H1 (cell line): ENCODE results near the gene PNRC2. TPM values are rescaled to one million over a fixed set of nuclear protein-coding genes. Genes with fewer than 3 reads are reported as not detected.

Source experiments
- CTCF ChIA-PET: fragments of 300-600 bp; sonication (Branson Sonifier 250); formaldehyde crosslinking; loops from one replicate; lab custom pipeline; 2021; ENCODE audit not compliant: partially characterized antibody; lab: Charles Lee
- POLR2A ChIA-PET: fragments of 300-600 bp; sonication (Branson Sonifier 250); formaldehyde crosslinking; loops from one replicate; lab custom pipeline; 2021; ENCODE audit warnings: inconsistent platforms; ENCODE audit not compliant: partially characterized antibody; lab: Charles Lee
- DNase-seq, 2 experiments: peaks; one replicate each; pipeline versions ENCODE4 v3.0.0 to v3.0.0-alpha.2; 2010 to 2022; ENCODE audit warnings: low spot score in 2 of 2, low read depth in 1 of 2, mixed read lengths in 1 of 2
- FAIRE-seq: peaks from 2 replicates; lab custom pipeline; 2011; peaks lifted over from hg19 to GRCh38; lab: Jason Lieb, UNC
- H2AFZ ChIP-seq: 2 replicates; pipeline ENCODE4 v1.8.1; 2012; ENCODE audit warnings: low read length, inconsistent platforms
- H2AK5ac ChIP-seq: 2 replicates; pipeline ENCODE4 v1.6.1; 2013; ENCODE audit warnings: low read depth, low read length
- H2BK120ac ChIP-seq: replicated peaks from 2 replicates; pipeline ENCODE3; 2013; ENCODE audit warnings: low read depth, low read length, inconsistent platforms
- H2BK12ac ChIP-seq: 2 replicates; pipeline ENCODE4 v1.6.1; 2013; ENCODE audit warnings: low read depth, low read length
- H2BK15ac ChIP-seq: 2 replicates; pipeline ENCODE4 v1.6.1; 2013; ENCODE audit warnings: low read length
- H2BK20ac ChIP-seq: 2 replicates; pipeline ENCODE4 v1.6.1; 2013; ENCODE audit warnings: low read length
- H2BK5ac ChIP-seq: 2 replicates; pipeline ENCODE4 v1.6.1; 2013; ENCODE audit warnings: low read depth, low read length
- H3K14ac ChIP-seq: 2 replicates; pipeline ENCODE4 v1.6.1; 2013; ENCODE audit warnings: inconsistent platforms; ENCODE audit not compliant: insufficient read length
- H3K18ac ChIP-seq: 2 replicates; pipeline ENCODE4 v1.6.1; 2013; ENCODE audit warnings: low read length; ENCODE audit errors: extremely low read depth
- H3K23ac ChIP-seq: 2 replicates; pipeline ENCODE4 v1.6.1; 2013; ENCODE audit warnings: inconsistent platforms; ENCODE audit not compliant: insufficient read length
- H3K23me2 ChIP-seq: 2 replicates; pipeline ENCODE4 v1.6.1; 2013; ENCODE audit warnings: low read depth, low read length
- H3K27ac ChIP-seq: 2 replicates; pipeline ENCODE4 v1.6.1; 2011; ENCODE audit warnings: low read depth, low read length, inconsistent platforms
- H3K27me3 ChIP-seq, 4 experiments: replicated peaks in 1 of 4; 1 replicate in 1 of 4; 2 replicates in 3 of 4; pipeline versions ENCODE4 v1.6.1 to v1.8.1; 2011 to 2013; ENCODE audit warnings: low read length in 3 of 4, mild to moderate bottlenecking in 3 of 4, inconsistent platforms in 2 of 4, mixed read lengths in 2 of 4, moderate library complexity in 1 of 4; ENCODE audit not compliant: control insufficient read depth in 3 of 4, insufficient read depth in 3 of 4; ENCODE audit errors: extremely low read depth in 1 of 4
- H3K36me3 ChIP-seq, 4 experiments: 2 replicates each; pipeline versions ENCODE4 v1.6.1 to v1.8.1; 2011 to 2013; ENCODE audit warnings: mild to moderate bottlenecking in 4 of 4, low read length in 3 of 4, moderate library complexity in 2 of 4, control low read depth in 1 of 4, inconsistent platforms in 1 of 4; ENCODE audit not compliant: insufficient read depth in 4 of 4, control insufficient read depth in 2 of 4
- H3K4ac ChIP-seq: replicated peaks from 2 replicates; pipeline ENCODE3; 2013; ENCODE audit warnings: low read length, low read depth, mixed read lengths, inconsistent platforms; ENCODE audit not compliant: insufficient read length
- H3K4me1 ChIP-seq, 4 experiments: replicated peaks in 1 of 4; 1 replicate in 1 of 4; 2 replicates in 3 of 4; pipeline versions ENCODE4 v1.6.1 to v1.8.1; 2011 to 2013; ENCODE audit warnings: low read length in 3 of 4, inconsistent platforms in 2 of 4, mixed read lengths in 1 of 4; ENCODE audit not compliant: insufficient read depth in 4 of 4, control insufficient read depth in 3 of 4
- H3K4me2 ChIP-seq, 2 experiments: 2 replicates each; pipeline versions ENCODE4 v1.6.1 to v1.8.1; 2011 to 2013; ENCODE audit warnings: low read depth in 2 of 2, low read length in 2 of 2, control low read depth in 1 of 2, inconsistent platforms in 1 of 2, mild to moderate bottlenecking in 1 of 2; ENCODE audit not compliant: insufficient read depth in 1 of 2
- H3K4me3 ChIP-seq, 4 experiments: fragments of 200-600, 300-600 bp in 1 of 4; sonication (generic), shearing (Covaris generic), sonication (Bioruptor Twin) in 1 of 4; 2 replicates each; pipeline versions ENCODE4 v1.5.1 to v1.8.1; 2011 to 2016; ENCODE audit warnings: low read length in 4 of 4, low read depth in 3 of 4, control low read depth in 2 of 4, inconsistent platforms in 2 of 4, mild to moderate bottlenecking in 2 of 4, mixed read lengths in 1 of 4, moderate library complexity in 1 of 4; ENCODE audit not compliant: insufficient read depth in 2 of 4; ENCODE audit errors: extremely low read depth in 1 of 4
- H3K56ac ChIP-seq: replicated peaks from 2 replicates; pipeline ENCODE3; 2013; ENCODE audit warnings: low read depth, mild to moderate bottlenecking, mixed read lengths, low read length, inconsistent platforms; ENCODE audit not compliant: insufficient read length
- H3K79me1 ChIP-seq: 2 replicates; pipeline ENCODE4 v1.6.1; 2013; ENCODE audit warnings: low read depth, low read length, control low read depth
- H3K79me2 ChIP-seq, 2 experiments: 2 replicates each; pipeline versions ENCODE4 v1.6.1 to v1.8.1; 2012 to 2013; ENCODE audit warnings: low read length in 2 of 2, mild to moderate bottlenecking in 2 of 2, inconsistent platforms in 1 of 2; ENCODE audit not compliant: insufficient read depth in 2 of 2, control insufficient read depth in 1 of 2
- H3K9ac ChIP-seq, 4 experiments: replicated peaks in 1 of 4; 1 replicate in 1 of 4; 2 replicates in 3 of 4; pipeline versions ENCODE4 v1.6.1 to v1.8.1; 2011 to 2013; ENCODE audit warnings: low read depth in 3 of 4, low read length in 3 of 4, control low read depth in 2 of 4, mild to moderate bottlenecking in 2 of 4, moderate library complexity in 2 of 4, inconsistent platforms in 1 of 4; ENCODE audit errors: extremely low read depth in 1 of 4
- H3K9me3 ChIP-seq, 2 experiments: 2 replicates each; pipeline versions ENCODE4 v1.6.1 to v1.8.1; 2012 to 2013; ENCODE audit warnings: mild to moderate bottlenecking in 2 of 2, moderate library complexity in 2 of 2, control low read depth in 1 of 2, inconsistent platforms in 1 of 2, low read depth in 1 of 2, low read length in 1 of 2, mixed read lengths in 1 of 2; ENCODE audit not compliant: insufficient read depth in 2 of 2
- H4K20me1 ChIP-seq, 2 experiments: replicated peaks in 1 of 2; 2 replicates each; pipeline versions ENCODE3 to v1.8.1; 2011 to 2013; ENCODE audit warnings: inconsistent platforms in 2 of 2, low read length in 2 of 2, mild to moderate bottlenecking in 1 of 2; ENCODE audit not compliant: insufficient read depth in 2 of 2, control insufficient read depth in 1 of 2
- H4K5ac ChIP-seq: 2 replicates; pipeline ENCODE4 v1.6.1; 2013; ENCODE audit warnings: low read length, low read depth, mixed read lengths, inconsistent platforms; ENCODE audit not compliant: insufficient read length
- H4K8ac ChIP-seq: 2 replicates; pipeline ENCODE4 v1.8.0; 2013; ENCODE audit warnings: mild to moderate bottlenecking, moderate library complexity, low read length, inconsistent platforms; ENCODE audit not compliant: insufficient read depth; ENCODE audit errors: extremely low read depth
- H4K91ac ChIP-seq: replicated peaks from 2 replicates; pipeline ENCODE3; 2013; ENCODE audit warnings: low read length, mixed read lengths, inconsistent platforms; ENCODE audit not compliant: insufficient read length
- CHD2 ChIP-seq: IDR thresholded peaks from 2 replicates; pipeline ENCODE4 v1.6.1; 2012; ENCODE audit warnings: low read length, improper control_type of control experiment
- EP300 ChIP-seq, 2 experiments: IDR thresholded peaks; 1 replicate in 1 of 2; 2 replicates in 1 of 2; pipeline ENCODE4 v1.6.1; 2011 to 2012; ENCODE audit warnings: low read depth in 2 of 2, low read length in 2 of 2, mild to moderate bottlenecking in 2 of 2, borderline replicate concordance in 1 of 2, inconsistent platforms in 1 of 2, moderate library complexity in 1 of 2
- EZH2 ChIP-seq: fragments of 200-600 bp; sonication (generic); IDR thresholded peaks from 2 replicates; pipeline ENCODE4 v1.7.1; 2012; ENCODE audit warnings: low read depth, mild to moderate bottlenecking, moderate library complexity, low read length, inconsistent platforms; ENCODE audit not compliant: severe bottlenecking
- FOSL1 ChIP-seq: IDR thresholded peaks from 2 replicates; pipeline ENCODE4 v1.6.1; 2011; ENCODE audit warnings: mild to moderate bottlenecking, low read depth, low read length, moderate library complexity; ENCODE audit not compliant: insufficient read depth
- GTF2F1 ChIP-seq: IDR thresholded peaks from 2 replicates; pipeline ENCODE4 v1.6.1; 2012; ENCODE audit warnings: low read depth, low read length, improper control_type of control experiment, borderline replicate concordance
- KDM1A ChIP-seq: fragments of 200-600, 300-600 bp; sonication (generic); IDR thresholded peaks from 2 replicates; pipeline ENCODE4 v1.7.1; 2016; ENCODE audit warnings: mild to moderate bottlenecking, low read length, borderline replicate concordance
- PHF8 ChIP-seq: fragments of 200-600 bp; sonication (generic); conservative IDR thresholded peaks from 2 replicates; pipeline ENCODE4 v1.7.1; 2012; ENCODE audit warnings: low read depth, mild to moderate bottlenecking, inconsistent platforms, low read length, moderate library complexity
- POLR2AphosphoS5 ChIP-seq: IDR thresholded peaks from 2 replicates; pipeline ENCODE4 v1.6.1; 2011; ENCODE audit warnings: low read depth, low read length
- RBBP5 ChIP-seq: IDR thresholded peaks from 2 replicates; pipeline ENCODE4 v1.7.1; 2012; ENCODE audit warnings: low read depth, mild to moderate bottlenecking, inconsistent platforms, low read length, moderate library complexity, borderline replicate concordance
- ZNF274 ChIP-seq: IDR thresholded peaks from 2 replicates; pipeline ENCODE4 v1.7.0; 2012; ENCODE audit warnings: low read length, borderline replicate concordance; ENCODE audit errors: extremely low read depth
- WGBS, 2 experiments: shearing (Covaris generic) in 1 of 2; methylation state at CpG; one replicate each; pipeline versions ENCODE4 v1.1.6 to v1.1.7; 2013 to 2015; ENCODE audit warnings: low lambda C conversion rate in 2 of 2, mixed read lengths in 2 of 2, inconsistent platforms in 1 of 2, low coverage in 1 of 2, missing lambda C conversion rate in 1 of 2; ENCODE audit not compliant: insufficient replicate concordance in 2 of 2, insufficient coverage in 1 of 2, insufficient read length in 1 of 2; ENCODE audit errors: extremely low coverage in 1 of 2, missing lambda C conversion rate in 1 of 2; 5-methylcytosine and 5-hydroxymethylcytosine counted together
- polyA plus RNA-seq, 7 experiments: library from polyadenylated mRNA; depleted of rRNA in 3 of 7; stranded (reverse) in 5 of 7; unstranded in 2 of 7; fragments of >200 nt in 5 of 7; fragments of 200-250 nt in 2 of 7; gene quantifications; 1 replicate in 5 of 7; 2 replicates in 1 of 7; 4 replicates in 1 of 7; pipeline versions ENCODE4 v1.2.1 to v1.2.3, GENCODE V29; 2011 to 2013; ENCODE audit warnings: missing spikeins in 2 of 7, mixed read lengths in 2 of 7
- total RNA-seq: library from RNA; stranded (reverse); fragmentation: NEBNext Ultra II Directional; extraction: Animal tissue kit (Norgen Biotek cat#: 25700); gene quantifications from 2 replicates; pipeline ENCODE4 v1.2.1, GENCODE V29; 2021
- TF ChIP-seq, protein P1 (sequence below), 3 experiments: IDR thresholded peaks; 1 replicate in 2 of 3; 2 replicates in 1 of 3; pipeline versions ENCODE4 v1.5.1 to v1.6.1; 2011; ENCODE audit warnings: low read length in 3 of 3, mild to moderate bottlenecking in 3 of 3, inconsistent platforms in 2 of 3, low read depth in 1 of 3, moderate library complexity in 1 of 3; ENCODE audit not compliant: insufficient read depth in 1 of 3; ENCODE audit errors: control extremely low read depth in 1 of 3

Gene PNRC2
- total and polyA plus RNA-seq, 2 of the 8 experiments (the other 6 are each of a cell fraction or from before 2014, with no cell fraction given) = 57.5 to 147 TPM

DNA sequence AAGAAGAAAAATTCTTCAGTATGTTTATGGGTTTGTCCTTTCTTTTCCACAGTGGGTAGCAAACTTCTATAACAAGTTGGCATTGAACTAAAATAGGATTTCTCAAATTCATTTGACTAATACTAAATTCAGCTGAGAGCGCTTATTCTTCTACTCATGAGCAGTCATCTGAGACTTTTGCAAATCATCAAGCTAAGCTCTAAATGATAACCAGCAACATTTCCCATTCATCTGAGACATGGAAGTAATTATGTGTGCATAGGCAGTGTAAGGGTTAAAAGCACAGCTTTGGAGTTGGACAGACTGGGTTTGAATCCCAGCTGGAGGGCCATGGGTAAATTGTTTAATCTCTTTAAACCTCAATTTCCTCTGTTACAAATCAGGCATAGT, 28.1 kb upstream of the PNRC2 start:
- Histone ChIP-seq H2BK15ac (no peak overlapping the region), H2BK12ac (no peak overlapping the region), H3K79me1 (no peaks in the 10 kb centered on the region), H3K14ac (no peak overlapping the region), H4K5ac (no peak overlapping the region), H3K4me2 (no peak overlapping the region), H4K91ac (no peak overlapping the region), H2BK20ac (no peak overlapping the region), H3K4me1 (no peaks in the 10 kb centered on the region; a peak in 1 of 7 replicates), H3K79me2 (no peaks in the 10 kb centered on the region), H3K36me3 (no peaks in the 10 kb centered on the region; a peak in 1 of 8 replicates), H4K8ac (no peak overlapping the region), H3K9ac (no peak overlapping the region), H2AK5ac (no peak overlapping the region), H4K20me1 (no peaks in the 10 kb centered on the region), H3K4me3 (no peak overlapping the region), H3K23ac (no peak overlapping the region), H3K9me3 (peaks cover 0 to 6% of the 10 kb centered on the region in 2 experiments; a peak in 1 of 4 replicates), H3K23me2 (no peaks in the 10 kb centered on the region), H3K56ac (no peak overlapping the region), H3K18ac (no peak overlapping the region), H3K27ac (no peak overlapping the region), H2BK120ac (no peak overlapping the region), H3K4ac (no peak overlapping the region), H2BK5ac (no peak overlapping the region), H2AFZ (no peak overlapping the region), H3K27me3 (no peaks in the 10 kb centered on the region)
- 97% methylated on average over 1 of the region's 1 CpG; no CpG with 5 or more reads in 1 of the 2 experiments for WGBS, 2 experiments
- no peak for DNase-seq
- ChIA-PET POLR2A (interaction anchor here (1.1 to 2.0 kb wide), 4 partner anchors 13 to 219 kb away, joined by 3 to 7 read pairs (median 4); partner anchors contain the start of gene SRSF10), CTCF (interaction anchor here (0.6 to 2.5 kb wide), 3 partner anchors 18 to 124 kb away, joined by 3 to 8 read pairs (median 3); no protein-coding TSS in a partner anchor)
- FAIRE-seq = no peak
- TF ChIP-seq, protein P1, sequence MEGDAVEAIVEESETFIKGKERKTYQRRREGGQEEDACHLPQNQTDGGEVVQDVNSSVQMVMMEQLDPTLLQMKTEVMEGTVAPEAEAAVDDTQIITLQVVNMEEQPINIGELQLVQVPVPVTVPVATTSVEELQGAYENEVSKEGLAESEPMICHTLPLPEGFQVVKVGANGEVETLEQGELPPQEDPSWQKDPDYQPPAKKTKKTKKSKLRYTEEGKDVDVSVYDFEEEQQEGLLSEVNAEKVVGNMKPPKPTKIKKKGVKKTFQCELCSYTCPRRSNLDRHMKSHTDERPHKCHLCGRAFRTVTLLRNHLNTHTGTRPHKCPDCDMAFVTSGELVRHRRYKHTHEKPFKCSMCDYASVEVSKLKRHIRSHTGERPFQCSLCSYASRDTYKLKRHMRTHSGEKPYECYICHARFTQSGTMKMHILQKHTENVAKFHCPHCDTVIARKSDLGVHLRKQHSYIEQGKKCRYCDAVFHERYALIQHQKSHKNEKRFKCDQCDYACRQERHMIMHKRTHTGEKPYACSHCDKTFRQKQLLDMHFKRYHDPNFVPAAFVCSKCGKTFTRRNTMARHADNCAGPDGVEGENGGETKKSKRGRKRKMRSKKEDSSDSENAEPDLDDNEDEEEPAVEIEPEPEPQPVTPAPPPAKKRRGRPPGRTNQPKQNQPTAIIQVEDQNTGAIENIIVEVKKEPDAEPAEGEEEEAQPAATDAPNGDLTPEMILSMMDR (IDR thresholded peaks at IDR 0.05; ENCODE audit: control extremely low read depth in 1 of 3, insufficient read depth in 1 of 3, low read depth in 1 of 3, low read length in 3 of 3) = no peak
- TF ChIP-seq ZNF274 (no peak), EZH2 (no peak), EP300 (IDR thresholded peaks at IDR 0.05; ENCODE audit: borderline replicate concordance in 1 of 2, low read depth in 2 of 2, low read length in 2 of 2) (no peak), GTF2F1 (no peak), PHF8 (no peak), CHD2 (no peak), FOSL1 (no peak), RBBP5 (no peak), POLR2AphosphoS5 (no peak), KDM1A (no peak)
